UCSD-AML1 (cell line): ENCODE measurements around the gene PEX5L.
A peak's percentile ranks its signal among the peaks of the same experiment; 100 is the strongest.

Source experiments
- DNase-seq: peaks from one replicate; lab custom pipeline; 2025; ENCODE audit not compliant: unreplicated experiment; lab: John Stamatoyannopoulos, UW

The PEX5L gene

DNA sequence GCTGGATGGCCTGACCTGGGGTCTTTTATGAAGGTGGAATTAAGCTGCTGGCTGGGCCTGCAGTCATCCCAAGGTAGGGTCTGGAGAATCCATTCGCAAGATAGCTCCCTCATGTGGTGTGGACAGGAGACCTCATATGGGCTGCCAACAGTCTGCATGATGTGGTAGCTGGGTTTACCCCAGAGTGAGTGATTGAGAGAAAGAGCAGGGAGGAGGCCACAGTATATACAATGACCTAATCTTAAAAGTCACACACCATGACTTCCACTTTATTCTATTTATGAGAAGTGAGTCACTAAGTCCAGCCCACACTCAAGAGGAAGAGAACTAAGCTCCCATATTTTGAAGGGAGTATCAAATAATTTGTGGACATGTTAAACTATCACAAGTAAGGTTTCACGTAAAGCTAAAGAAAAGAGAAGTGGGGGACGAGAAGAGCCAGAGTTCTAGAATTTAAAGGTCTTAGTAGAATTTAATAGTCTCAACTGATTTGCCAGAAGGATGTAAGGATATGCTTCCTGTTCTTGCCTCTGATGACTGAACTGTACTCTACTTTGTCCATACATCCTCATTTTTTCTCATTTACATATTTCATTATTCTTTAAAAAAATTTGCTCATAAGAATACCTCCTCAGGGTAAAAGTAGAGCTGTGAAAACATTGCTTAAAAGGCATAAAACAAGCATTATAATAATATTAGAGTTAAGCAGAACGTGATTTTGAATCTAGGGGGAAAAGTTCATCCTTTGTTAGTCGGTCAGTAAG lies 184.4 kb downstream of the PEX5L start:
- DNase-seq: peak; percentile 11

DNA sequence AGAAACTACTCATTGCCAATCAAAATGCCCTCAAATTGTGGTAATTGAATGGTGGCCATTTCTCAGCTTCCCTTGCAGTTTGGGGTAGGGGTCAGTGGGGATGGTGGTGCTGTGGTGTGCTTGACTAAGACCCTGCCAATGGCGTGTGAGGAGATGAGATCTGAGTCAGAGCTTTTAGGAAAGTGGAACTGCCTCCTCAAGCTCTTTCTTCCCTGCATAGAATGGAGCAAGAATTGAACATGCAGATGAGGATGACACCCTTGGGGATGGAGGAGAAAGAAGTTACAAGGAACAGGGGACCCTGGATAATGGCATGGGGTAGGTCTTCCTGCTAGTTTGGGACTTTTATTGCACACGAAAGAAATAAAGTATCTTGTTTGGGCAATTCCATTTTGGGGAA lies 188.0 kb downstream of the PEX5L start:
- DNase-seq: no peak

DNA sequence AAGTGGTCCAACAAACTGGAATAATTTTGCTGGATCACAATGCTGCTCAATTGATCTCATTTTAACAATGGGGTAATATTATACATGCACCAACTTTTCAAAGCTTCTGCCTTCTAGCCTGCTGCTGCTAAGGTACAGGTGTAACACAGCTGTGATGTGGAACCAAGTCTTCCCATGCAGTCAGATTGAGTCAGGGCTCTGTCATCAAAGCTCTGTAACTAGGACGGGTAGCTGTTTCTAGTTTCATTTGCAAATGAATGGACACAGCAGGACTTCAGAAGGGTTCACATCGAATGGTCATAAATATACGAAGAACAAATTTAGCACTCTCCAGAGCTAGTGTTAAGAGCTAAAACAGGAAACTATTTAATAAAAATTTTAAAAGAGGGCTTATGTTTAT lies 194.7 kb downstream of the PEX5L start:
- DNase-seq: no peak

DNA sequence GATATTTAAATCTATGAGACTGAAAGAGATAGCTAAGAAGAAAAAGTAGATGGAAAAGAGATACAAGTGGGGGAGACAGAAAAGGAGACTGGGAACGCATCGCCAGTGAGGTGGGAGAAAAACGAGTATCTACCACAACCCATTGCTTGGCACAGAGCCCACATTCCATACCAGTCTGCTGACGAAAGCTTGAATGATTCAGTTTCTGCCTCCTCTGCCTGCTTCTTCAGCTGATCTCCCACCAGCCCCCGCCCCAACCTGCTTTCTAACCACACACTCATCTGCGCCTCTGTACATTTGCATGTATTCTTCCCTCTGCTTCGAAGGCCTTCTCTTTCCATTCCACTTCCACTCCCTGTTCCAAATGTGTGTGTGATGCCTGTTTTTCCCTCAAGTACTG lies 195.8 kb downstream of the PEX5L start:
- no peak for DNase-seq

DNA sequence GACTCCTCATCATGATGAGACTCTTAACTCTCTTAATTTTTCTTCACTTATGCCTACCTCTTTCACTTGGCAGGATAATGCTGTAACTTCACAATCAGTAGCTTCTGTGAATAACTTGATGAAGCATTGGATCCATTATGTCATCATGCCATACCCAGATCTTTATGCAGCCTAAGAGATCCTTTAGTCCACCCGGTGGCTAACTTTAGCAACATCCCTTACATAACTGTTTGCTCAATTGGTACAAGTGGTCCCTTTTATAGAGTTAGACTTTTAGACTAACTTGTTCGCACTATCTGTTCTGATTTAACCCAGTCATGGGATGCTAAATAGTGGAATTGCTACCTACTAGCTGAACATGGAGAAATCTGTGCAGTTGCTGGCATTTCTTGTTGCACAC lies 199.4 kb downstream of the PEX5L start:
- DNase-seq: no peak

DNA sequence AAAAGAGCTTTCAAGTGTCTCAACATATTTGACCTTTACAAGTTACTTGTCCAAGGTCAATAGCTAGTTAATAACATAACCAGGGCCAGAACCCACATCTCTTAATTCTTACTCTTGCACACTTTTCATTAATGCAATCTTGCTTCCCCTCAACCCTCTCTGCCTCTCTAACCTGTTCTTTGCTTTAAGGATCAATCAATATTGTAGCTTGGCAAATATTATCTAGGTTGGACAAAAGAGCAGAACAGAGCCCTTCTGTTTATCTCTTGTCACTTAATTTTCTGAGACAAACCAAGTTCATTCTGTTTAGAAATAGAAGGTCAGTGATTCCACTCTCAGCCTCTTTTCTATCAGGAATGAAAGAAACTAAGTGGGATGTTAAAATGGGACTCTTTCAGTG lies 203.4 kb downstream of the PEX5L start:
- DNase-seq: no peak

DNA sequence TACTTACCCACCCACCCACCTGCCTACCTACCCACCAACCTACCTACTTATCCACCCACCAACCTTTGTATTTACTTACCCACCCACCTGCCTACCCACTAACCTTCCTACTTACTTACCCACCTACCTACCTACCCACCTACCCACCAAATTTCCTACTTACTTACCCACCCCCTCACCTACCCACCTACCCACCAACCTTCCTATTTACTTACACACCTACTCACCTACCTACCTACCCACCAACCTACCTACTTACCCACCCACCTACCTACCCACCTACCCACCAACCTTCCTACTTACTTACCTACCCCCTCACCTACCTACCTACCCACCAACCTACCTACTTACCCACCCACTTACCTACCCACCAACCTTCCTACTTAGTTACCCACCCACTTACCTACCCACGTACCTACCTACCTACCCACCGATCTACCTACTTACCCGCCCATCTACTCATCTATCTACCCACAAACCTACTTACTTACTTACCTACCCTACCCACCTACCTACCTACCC lies 204.3 kb downstream of the PEX5L start:
- no peak for DNase-seq

DNA sequence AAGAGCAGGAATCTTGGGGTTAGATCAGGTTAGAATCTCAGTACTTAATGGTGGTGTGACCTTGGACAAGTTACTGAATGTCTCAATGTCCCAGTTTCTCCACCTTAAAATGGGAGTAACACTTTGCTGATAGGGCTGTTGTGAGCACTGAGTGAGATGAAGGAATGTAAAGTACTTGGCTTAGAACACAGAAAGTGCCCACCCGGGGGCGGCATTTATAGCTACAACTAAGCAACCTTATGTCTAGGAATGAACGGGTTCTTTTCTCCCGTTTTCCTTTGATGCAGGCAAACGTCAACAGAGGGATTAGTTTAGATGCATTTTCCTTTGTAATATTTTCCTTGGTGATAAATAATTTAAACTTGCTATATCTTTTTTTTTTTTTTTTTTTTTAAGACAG lies 207.3 kb downstream of the PEX5L start:
- no peak for DNase-seq

DNA sequence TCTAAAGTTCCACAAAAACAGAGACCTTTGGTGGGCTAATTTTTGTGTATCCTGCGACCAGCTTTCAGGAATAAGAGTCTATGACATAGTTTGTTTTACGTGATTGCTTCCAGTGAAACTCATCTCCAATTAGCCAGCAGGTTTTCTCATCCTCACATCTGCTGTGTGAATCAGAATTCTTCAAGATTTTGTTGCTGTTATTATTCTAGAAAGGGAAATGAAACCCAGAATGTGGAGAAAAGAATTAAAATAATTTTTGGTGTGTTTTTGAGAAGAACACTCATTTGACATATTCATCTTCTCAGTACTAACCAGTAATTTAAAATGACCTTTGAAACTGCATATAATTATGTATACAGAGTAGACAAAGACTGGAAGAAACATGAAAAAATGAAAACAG lies 208.0 kb downstream of the PEX5L start:
- DNase-seq: no peak

DNA sequence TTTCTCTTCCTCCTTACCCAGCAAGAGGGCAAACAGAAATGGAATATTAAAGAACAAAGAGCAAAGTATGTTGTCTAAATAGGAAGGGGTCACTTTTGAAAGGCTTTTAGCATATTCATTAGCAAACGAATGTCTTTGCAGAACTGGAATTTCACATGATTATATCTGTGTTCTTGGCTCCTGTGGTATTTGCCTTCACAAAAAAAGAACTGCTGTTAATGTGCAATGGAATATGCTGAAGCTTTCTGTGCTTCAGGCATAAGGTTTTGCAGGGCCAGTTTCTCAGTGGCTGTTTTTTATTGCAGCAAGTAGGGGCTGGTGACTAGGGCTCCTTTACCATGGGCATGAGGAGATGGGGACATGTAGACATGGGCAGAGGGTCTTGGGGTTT lies 210.5 kb downstream of the PEX5L start:
- DNase-seq: no peak

DNA sequence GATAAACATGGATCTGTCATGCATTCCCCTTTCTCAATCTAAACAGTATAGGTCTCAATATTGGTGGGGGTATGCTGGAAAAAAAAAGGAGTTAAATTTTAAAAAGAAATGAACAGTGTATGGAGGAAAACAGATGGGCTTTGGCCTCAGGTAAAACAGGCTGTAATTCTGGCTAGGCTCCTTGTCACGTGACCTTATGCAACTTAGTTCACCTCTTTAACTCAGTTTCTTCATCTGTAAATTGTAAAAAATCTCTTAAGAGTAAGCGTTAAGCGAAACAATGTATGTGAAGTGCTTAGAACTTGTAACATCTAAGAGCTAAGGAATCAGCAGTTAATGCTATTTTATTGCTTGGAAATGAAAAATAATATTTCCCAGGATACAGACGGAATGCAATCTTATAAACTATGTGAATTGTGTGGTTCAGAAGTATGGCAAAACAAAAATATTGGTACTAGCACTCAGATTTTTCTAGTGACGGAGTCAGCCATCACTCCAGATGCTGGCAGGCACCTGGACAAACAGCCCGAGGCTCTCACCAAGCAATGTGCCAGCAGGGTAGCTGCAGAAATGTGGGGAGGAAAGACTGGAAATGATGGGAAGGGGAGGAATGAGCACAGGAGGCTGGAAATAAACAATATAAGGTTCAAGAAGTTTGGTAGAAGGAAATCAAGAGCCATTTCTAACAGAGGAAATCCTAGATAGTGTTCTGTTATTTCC lies 211.1 kb downstream of the PEX5L start:
- DNase-seq: no peak

DNA sequence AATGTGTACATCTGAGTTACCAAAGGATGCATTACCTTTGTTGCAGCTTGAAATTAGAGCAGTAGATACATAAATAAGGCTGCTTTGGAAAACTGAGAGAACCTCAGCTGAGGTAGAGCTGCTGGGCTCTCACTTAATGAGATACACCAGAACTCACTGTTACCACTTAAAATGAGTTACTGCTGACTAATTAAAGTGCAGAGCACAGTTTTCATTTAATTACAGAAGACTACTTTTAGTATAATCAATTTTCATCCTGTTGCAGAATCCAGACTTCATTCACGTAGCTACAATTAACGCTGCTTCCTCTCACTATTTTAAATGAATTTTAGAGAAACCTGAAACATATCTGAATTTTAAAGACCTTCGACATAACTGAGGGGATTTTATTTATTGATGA lies 214.4 kb downstream of the PEX5L start:
- DNase-seq: no peak

DNA sequence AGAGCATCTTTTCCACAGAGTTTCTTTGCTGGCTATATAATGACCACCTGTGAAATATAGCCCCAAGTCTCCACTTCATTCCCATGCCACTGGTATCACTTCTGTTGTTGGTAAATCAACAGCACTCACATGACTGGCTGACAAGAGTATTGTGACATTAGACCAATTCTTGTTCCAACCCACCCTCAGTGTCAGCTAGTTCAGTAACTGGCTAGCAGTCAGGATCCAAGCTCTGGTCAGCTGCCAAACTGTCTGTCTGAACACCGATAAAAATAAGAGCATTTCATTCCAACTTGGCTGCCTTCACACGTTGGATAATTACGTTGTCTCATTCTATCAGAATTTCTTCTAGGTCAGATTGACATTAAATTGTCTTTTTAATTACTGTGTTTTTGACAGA lies 217.4 kb downstream of the PEX5L start:
- DNase-seq: no peak

DNA sequence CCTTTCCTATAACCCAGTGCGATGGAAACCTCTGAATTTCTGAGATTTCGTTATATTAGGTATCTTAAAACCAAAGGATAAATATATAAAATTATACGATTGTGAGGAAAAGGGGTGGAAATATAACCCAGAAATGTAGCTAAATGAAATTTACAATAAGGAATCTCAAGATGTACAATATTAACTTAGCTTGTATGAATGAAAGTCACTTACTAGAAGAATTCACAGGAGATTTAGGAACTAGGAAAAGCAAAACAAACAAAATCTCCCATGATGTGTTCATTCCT lies 224.7 kb downstream of the PEX5L start:
- DNase-seq: no peak

DNA sequence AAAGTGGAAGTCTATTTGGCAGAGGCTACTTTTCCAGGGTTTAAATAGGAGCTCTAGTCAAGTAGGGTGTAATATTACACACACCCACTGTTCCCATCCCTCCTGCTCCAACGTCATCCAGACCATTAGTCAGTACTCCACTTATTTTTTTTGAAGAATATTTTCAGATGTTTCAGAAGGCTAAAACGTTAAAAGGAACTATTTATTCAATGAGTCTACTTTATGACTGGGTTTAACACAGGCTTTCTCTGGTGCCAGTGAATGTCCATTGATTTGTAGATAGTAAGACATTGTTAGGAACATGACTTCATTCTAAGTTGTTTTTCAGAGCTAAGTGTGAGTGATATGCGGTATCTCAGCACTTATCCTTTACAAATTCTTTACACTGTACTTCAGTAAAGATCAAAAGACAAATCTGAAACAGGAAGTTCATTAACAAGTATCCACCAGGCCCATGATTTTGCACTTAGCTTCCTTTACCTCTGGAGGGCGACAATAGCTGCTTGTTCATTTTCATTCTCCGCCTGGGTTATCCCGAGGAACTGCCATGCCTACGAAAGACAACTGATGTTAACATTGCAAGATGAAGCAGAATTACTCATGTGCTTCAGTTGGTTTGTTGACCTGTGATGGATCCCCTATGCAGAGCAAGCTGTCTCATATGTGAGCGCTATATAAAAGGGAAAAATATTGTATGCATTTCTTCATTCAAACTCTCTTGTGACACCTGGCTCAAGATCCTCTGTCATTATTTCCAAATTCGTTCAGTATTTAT lies 225.2 kb downstream of the PEX5L start:
- DNase-seq: no peak

DNA sequence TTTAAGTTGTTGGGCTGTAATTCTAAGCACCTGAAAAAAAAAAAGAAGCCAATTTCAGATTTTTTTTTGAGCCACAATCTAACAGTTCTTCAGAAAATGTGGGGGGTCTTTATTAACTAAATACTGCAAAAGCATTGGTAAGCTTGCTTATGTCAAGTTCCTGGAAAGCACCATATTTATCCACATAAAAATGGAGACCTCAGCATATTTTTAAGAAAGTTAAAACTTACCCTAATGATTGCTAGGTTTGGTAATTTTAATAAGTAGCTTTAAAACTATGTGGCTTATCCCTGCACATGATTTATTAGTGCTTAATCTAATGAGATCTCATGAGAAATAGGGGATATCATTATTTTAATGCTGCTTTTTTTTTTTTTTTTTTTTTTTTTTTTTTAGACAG lies 227.1 kb downstream of the PEX5L start:
- no peak for DNase-seq

DNA sequence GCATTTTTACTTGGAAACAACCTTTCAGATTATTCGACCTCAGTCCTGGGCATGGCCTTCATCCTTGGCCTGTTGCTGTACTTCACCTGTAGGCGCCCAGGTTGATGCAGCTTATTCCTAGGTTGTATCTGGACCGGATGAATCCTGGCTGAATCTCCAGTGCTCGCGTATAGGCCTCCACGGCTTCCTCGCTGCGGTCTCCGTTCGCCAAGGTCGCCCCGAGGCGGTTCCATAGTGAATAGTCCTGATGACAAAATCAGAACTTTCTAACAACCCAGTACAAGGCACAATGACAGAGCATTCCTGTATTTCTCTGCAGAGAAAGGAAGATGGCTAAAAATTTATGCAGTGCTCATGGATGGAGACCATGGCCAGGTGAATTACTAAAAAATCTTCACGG lies 229.1 kb downstream of the PEX5L start:
- no peak for DNase-seq

DNA sequence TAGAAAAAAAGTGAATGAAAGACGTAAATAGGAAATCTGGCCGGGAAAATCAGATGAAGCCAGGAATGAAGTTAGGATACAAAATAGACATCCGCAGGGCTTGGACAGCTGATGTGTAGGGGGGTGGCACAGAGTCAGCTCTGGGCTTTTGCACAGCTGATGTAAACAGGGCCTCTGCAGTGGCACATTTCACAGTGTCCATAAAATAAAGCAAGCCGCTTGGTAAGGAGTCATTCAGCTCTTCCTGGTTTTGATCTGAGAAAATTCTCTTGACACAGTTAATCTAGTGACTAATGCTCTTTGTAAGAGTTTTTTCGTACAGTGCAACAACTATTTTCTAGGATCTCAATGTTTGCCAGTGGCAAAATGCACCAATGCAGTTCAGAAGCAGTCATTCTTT lies 230.6 kb downstream of the PEX5L start:
- no peak for DNase-seq

DNA sequence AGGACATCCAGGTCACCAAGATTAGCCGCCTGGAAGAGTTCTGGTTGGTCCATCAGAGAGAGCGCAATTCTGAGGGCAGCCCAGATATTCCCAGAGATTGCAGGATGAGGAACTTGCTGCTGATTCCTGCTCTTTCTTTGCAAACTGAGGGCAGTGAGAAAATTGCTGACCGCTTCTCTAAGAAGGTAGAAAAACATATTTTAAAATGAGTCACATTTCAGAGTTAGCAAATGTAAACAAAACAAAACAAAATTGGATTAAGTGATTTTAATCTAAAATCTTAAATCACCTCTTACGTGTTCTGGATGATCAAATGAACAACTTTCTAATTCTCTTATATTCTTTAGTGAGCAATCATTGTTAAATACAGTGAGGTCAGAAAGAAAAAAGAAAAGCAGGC lies 234.9 kb downstream of the PEX5L start:
- DNase-seq: no peak

DNA sequence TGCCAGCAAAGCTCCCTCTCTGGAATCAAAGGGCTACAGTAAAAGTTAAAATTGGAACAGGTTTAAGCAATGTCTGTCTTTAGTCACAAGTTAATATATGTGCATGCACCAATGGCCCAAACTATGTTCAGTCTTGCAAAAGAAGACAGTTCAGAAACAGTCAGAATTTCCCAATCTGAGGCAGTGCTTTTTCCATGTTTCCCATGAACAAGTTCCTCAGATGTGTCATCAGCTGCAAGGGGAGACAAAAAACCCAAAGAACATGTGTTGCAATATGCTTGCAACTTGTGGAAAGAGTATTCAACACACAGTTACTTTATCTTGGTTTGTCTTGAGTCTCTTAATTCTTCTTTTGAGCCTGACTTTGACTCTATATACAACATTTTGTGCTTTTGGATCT lies 235.5 kb downstream of the PEX5L start:
- no peak for DNase-seq

DNA sequence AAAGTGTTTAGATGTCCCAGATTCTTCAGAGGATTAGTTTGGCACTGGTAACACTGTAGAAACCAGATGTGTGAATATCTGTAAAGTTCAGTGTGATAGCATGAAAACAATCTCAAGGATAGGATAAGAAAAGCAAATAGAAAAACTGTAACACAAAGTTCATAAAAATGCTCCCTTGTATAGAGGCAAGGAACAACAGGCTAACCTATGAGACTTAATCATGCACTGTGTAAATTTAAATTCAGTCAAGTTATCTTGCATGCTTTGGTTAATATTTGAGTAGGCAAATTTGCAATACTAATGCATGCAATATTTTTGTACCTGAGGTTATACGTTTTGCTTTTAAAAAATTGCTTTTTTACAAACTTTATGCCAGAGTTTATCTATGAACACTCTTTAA lies 239.5 kb downstream of the PEX5L start:
- DNase-seq: no peak

DNA sequence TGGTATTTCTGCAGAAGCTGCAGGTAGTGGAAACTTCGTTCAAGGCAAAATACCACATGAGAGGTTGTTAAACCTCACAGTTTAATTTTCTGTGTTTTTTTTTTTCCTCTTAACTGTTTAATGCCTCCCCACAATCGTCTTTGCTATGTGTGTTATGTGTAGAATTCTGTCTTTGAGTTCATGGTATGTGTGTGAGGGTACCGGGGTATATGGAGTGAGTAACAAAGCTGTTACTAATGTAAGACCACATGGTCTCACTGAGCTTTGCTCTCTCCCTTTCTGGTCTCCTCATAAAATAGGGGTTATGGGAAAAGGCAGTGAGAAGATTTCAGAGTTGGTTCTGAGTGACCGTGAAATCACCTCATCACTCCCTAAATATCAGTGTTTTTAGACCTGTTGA lies 240.3 kb downstream of the PEX5L start:
- no peak for DNase-seq
